WTC11 (cell line): ENCODE measurements around the gene PNMA6E.

Source experiments
- CBFB ChIP-seq: sonication (generic); formaldehyde crosslinking; IDR thresholded peaks from 2 replicates; pipeline ENCODE4 v1.8.1; 2022; ENCODE audit warnings: mild to moderate bottlenecking, low read depth, missing genetic modification reagents
- CREB1 ChIP-seq: sonication (generic); formaldehyde crosslinking; IDR thresholded peaks from 2 replicates; pipeline ENCODE4 v1.8.0; 2023; ENCODE audit warnings: mild to moderate bottlenecking, missing genetic modification reagents
- FOXJ3 ChIP-seq: sonication (generic); formaldehyde crosslinking; IDR thresholded peaks from 2 replicates; pipeline ENCODE4 v1.9.0; 2021; ENCODE audit warnings: missing genetic modification reagents, mild to moderate bottlenecking, borderline replicate concordance
- GABPB1 ChIP-seq: sonication (generic); formaldehyde crosslinking; IDR thresholded peaks from 2 replicates; pipeline ENCODE4 v1.8.1; 2023; ENCODE audit warnings: mild to moderate bottlenecking, missing genetic modification reagents
- NR2C2 ChIP-seq: sonication (generic); formaldehyde crosslinking; IDR thresholded peaks from 2 replicates; pipeline ENCODE4 v1.8.0; 2022; ENCODE audit warnings: mild to moderate bottlenecking, missing genetic modification reagents
- RELA ChIP-seq: sonication (generic); formaldehyde crosslinking; IDR thresholded peaks from 2 replicates; pipeline ENCODE4 v1.8.1; 2022; ENCODE audit warnings: missing genetic modification reagents, mild to moderate bottlenecking, borderline replicate concordance
- TCF7 ChIP-seq: sonication (generic); formaldehyde crosslinking; IDR thresholded peaks from 2 replicates; pipeline ENCODE4 v1.8.0; 2022; ENCODE audit warnings: mild to moderate bottlenecking, low read depth, missing genetic modification reagents, moderate library complexity
- ZNF232 ChIP-seq: sonication (generic); formaldehyde crosslinking; IDR thresholded peaks from 2 replicates; pipeline ENCODE4 v1.8.0; 2022; ENCODE audit warnings: mild to moderate bottlenecking, missing genetic modification reagents
- TF ChIP-seq, protein P1 (sequence below): sonication (generic); formaldehyde crosslinking; conservative IDR thresholded peaks from 2 replicates; pipeline ENCODE4 v1.8.1; 2022; ENCODE audit warnings: mild to moderate bottlenecking, missing genetic modification reagents
- TF ChIP-seq, protein P2 (sequence below): fragments of 200-600 bp; IDR thresholded peaks from 2 replicates; pipeline ENCODE4 v1.8.0; 2022; ENCODE audit warnings: antibody characterized with exemption
- TF ChIP-seq, protein P3 (sequence below): sonication (generic); formaldehyde crosslinking; IDR thresholded peaks from 2 replicates; pipeline ENCODE4 v1.8.0; 2022; ENCODE audit warnings: mild to moderate bottlenecking, missing genetic modification reagents
- TF ChIP-seq, protein P4 (sequence below): fragments of 250-450 bp; sonication (Bioruptor Pico); IDR thresholded peaks from 2 replicates; pipeline ENCODE4 v1.9.0; 2021; ENCODE audit warnings: mild to moderate bottlenecking

DNA sequence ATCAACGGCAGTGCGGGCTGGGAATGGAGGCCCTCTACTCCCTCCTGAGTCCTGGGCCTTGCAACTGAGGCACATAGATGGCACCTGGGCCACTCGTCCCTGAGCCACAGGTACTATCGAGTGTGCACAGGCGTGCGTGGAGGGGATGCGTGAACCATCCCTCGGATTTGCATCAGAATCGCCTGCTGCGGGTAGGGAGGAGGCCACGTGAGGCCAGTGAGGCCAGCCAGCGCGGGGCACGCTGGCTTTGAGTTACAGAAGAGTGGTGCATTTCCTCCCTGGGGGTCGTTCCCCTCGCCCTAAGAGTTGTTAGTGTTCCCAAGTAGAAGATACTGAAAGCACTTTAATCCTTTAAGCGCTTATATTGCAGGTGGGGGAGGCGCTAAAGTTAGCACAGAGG is 20.7 kb upstream of the PNMA6E start:
- TF ChIP-seq RELA (CRISPR knock-in tag) (no peak), GABPB1 (CRISPR knock-in tag) (no peak), CBFB (CRISPR knock-in tag) (no peak), FOXJ3 (CRISPR knock-in tag) (no peak), NR2C2 (no peak), TCF7 (CRISPR knock-in tag) (no peak), ZNF232 (CRISPR knock-in tag) (no peak), CREB1 (no peak)
- TF ChIP-seq, protein P1, sequence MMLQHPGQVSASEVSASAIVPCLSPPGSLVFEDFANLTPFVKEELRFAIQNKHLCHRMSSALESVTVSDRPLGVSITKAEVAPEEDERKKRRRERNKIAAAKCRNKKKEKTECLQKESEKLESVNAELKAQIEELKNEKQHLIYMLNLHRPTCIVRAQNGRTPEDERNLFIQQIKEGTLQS (CRISPR knock-in tag), result no peak
- TF ChIP-seq, protein P2, sequence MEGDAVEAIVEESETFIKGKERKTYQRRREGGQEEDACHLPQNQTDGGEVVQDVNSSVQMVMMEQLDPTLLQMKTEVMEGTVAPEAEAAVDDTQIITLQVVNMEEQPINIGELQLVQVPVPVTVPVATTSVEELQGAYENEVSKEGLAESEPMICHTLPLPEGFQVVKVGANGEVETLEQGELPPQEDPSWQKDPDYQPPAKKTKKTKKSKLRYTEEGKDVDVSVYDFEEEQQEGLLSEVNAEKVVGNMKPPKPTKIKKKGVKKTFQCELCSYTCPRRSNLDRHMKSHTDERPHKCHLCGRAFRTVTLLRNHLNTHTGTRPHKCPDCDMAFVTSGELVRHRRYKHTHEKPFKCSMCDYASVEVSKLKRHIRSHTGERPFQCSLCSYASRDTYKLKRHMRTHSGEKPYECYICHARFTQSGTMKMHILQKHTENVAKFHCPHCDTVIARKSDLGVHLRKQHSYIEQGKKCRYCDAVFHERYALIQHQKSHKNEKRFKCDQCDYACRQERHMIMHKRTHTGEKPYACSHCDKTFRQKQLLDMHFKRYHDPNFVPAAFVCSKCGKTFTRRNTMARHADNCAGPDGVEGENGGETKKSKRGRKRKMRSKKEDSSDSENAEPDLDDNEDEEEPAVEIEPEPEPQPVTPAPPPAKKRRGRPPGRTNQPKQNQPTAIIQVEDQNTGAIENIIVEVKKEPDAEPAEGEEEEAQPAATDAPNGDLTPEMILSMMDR, result no peak
- TF ChIP-seq, protein P3, sequence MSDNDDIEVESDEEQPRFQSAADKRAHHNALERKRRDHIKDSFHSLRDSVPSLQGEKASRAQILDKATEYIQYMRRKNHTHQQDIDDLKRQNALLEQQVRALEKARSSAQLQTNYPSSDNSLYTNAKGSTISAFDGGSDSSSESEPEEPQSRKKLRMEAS (CRISPR knock-in tag), result no peak
- TF ChIP-seq, protein P4, sequence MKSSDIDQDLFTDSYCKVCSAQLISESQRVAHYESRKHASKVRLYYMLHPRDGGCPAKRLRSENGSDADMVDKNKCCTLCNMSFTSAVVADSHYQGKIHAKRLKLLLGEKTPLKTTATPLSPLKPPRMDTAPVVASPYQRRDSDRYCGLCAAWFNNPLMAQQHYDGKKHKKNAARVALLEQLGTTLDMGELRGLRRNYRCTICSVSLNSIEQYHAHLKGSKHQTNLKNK, result no peak
